GM12891 (cell line): Measurements from ENCODE around the gene DUOX2.

Source experiments
- PAX5 ChIP-seq: IDR thresholded peaks from 2 replicates; pipeline ENCODE4 v1.6.1; 2011; ENCODE audit warnings: low read length, moderate library complexity, mild to moderate bottlenecking; ENCODE audit not compliant: insufficient read depth, severe bottlenecking
- POLR2A ChIP-seq: IDR thresholded peaks from 2 replicates; pipeline ENCODE4 v1.6.1; 2011; ENCODE audit warnings: low read depth, low read length, control low read depth
- POLR2AphosphoS5 ChIP-seq: IDR thresholded peaks from 2 replicates; pipeline ENCODE4 v1.6.1; 2011; ENCODE audit warnings: low read depth, low read length, control low read depth
- POU2F2 ChIP-seq: IDR thresholded peaks from 2 replicates; pipeline ENCODE4 v1.6.1; 2011; ENCODE audit warnings: low read depth, mild to moderate bottlenecking, control low read depth, low read length, moderate library complexity
- SPI1 ChIP-seq: IDR thresholded peaks from 2 replicates; pipeline ENCODE4 v1.6.1; 2011; ENCODE audit warnings: low read depth, low read length, control low read depth
- TAF1 ChIP-seq: IDR thresholded peaks from 2 replicates; pipeline ENCODE4 v1.6.1; 2011; ENCODE audit warnings: low read depth, low read length, control low read depth

- TF ChIP-seq TAF1: no peak
- TF ChIP-seq POLR2A: no peak
- TF ChIP-seq POLR2AphosphoS5: no peak
- no peak for TF ChIP-seq SPI1
- TF ChIP-seq PAX5: no peak
- no peak for TF ChIP-seq POU2F2
Observed at GRCh38 chr15:45114751-45115085, 746 bp upstream of the DUOX2 start.
